Measurements from ENCODE around the gene RUFY4.
"Not testable (repeated sequence)": the region's sequence is repeated elsewhere in the genome, so short reads cannot be mapped to it uniquely, and the experiment has no call there.

Gene RUFY4

DNA sequence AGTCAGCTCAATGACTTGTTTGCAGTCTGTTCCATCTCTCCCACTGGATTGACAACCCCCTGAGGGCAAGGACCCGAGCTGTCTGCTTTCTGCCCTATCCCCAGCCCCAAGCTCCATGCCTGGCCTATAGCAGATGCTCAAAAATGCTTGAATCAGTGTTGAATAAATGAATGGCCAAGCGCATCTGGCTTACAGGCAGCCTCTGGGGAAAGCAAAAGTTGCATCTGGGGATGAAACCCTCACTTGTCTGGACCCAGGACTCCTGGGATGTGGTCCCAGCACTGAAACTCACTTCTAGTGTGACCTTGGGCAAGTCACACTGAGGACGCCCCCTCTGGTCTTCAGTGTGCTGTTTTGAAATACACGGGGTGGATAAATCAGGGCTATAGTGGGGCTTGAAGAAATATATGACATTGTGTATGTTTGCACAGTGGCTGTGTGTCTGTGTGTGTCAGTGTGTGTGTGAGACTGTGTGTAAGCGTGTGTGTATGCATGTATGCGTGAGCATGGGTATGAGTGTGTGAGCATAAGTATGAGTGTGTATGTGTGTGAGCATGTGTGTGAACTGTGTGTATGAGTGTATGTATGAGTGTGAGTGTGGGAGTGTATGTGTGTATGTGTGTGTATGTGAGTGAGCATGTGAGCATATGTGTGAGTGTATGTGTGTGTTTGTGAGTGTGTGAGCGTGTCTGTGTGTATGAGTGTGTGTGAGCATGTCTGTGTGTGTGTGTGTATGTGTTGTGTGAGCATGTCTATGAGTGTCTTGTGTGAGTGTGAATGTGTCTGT lies 38.5 kb upstream of the RUFY4 start:
- no peak for DNase-seq (ENCODE audit: low read depth, low spot score)
- no peak overlapping the region for H3K4me3 ChIP-seq (ENCODE audit: low read length)

GRCh38 chr2:218031261-218031660 lies 37.8 kb upstream of the RUFY4 start:
- H3K4me3 ChIP-seq (ENCODE audit: low read length) = no peak overlapping the region
- DNase-seq (ENCODE audit: low read depth, low spot score) = no peak

DNA sequence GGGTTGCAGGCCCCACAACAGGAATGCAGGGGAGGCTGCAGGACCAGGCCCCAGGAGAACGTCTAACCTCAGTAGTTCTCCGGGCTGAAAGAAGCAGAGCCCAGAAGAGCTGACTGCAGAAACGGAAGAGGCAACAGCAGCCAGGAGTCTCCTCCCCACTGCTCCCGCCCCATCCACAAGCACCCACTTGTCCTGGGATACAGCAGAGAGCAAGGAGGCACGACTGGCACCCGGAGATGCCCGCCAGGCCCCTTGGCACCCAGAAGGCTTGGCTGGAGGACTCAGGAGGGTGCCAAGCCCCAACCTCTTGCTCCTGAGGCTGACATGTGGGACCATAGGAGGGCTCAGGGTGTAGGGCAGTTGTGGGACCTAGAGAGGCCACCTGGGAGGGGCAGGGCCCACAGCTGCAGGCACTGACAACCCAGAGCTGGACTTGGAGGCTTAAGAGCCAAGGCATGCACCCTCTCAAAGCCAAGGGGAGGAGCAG lies 37.2 kb upstream of the RUFY4 start:
- no peak for DNase-seq (ENCODE audit: low read depth, low spot score)
- H3K4me3 ChIP-seq (ENCODE audit: low read length) = no peak overlapping the region

- no peak for DNase-seq (ENCODE audit: low read depth, low spot score)
- no peak overlapping the region for H3K4me3 ChIP-seq (ENCODE audit: low read length)
Observed at GRCh38 chr2:218032336-218033171, 36.5 kb upstream of the RUFY4 start.

GRCh38 chr2:218033208-218033589 lies 35.9 kb upstream of the RUFY4 start:
- no peak for DNase-seq (ENCODE audit: low read depth, low spot score)
- H3K4me3 ChIP-seq (ENCODE audit: low read length) = no peak overlapping the region

GRCh38 chr2:218033590-218034496 lies 35.2 kb upstream of the RUFY4 start:
- H3K4me3 ChIP-seq (ENCODE audit: low read length) = no peak overlapping the region
- no peak for DNase-seq (ENCODE audit: low read depth, low spot score)

DNA sequence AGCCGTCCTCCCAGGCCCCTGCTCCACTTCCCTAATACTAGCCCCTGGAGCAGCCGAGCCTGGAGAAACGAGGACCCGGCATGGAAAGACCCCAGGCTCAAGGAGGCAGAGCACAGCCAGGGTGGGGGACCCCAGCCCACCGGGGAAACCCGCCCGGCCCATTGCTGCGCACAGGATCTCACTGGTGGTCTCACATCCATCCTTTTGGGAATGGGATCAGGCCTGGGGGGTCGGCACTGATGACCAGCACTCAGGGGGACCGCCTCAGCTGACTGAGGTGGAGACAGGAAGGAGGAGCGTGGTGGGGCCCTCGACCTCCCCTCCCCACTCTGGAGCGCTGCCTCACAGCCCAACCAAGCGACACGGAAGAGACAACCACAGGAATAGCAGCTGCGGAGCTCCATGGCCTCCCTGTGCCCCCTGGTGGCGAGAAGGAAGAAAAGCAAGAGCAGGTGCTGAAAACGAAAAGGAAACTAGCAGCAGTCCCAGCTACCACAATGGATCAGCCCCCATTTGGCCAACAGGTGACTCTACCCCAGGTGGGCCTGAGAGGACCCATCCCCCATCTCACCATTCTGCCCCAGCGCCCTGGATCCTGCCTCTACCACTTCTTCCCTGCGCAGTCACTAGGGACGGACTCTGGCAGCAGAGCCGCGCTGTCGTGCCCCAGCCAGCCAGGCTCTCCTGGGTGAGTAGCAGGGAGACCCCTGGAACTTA lies 34.4 kb upstream of the RUFY4 start:
- not testable (repeated sequence) for H3K4me3 ChIP-seq (ENCODE audit: low read length)
- peak; percentile 72 for DNase-seq (ENCODE audit: low read depth, low spot score)

GRCh38 chr2:218035463-218036100 lies 33.5 kb upstream of the RUFY4 start:
- H3K4me3 ChIP-seq (ENCODE audit: low read length) = no peak overlapping the region
- no peak for DNase-seq (ENCODE audit: low read depth, low spot score)

DNA sequence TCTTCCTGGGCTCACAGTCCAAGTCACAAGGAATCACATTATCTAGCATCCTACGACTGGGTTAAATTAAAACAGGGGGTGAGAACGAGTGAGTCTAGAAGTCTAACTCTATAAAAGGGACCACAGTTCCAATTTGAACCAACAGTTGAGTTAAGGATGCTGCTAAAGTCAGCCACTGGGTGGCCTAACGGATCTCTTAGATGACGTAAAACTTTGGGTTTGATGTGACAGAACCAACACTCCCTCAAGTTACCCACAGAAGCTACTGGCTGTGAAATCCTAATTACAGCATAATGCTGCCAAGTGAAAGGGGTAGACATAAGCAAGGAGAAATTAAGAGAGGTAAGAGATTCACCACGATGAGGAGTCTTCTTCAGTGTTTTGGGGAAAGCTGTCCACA lies 32.7 kb upstream of the RUFY4 start:
- H3K4me3 ChIP-seq (ENCODE audit: low read length) = no peak overlapping the region
- peak; percentile 32 for DNase-seq (ENCODE audit: low read depth, low spot score)

DNA sequence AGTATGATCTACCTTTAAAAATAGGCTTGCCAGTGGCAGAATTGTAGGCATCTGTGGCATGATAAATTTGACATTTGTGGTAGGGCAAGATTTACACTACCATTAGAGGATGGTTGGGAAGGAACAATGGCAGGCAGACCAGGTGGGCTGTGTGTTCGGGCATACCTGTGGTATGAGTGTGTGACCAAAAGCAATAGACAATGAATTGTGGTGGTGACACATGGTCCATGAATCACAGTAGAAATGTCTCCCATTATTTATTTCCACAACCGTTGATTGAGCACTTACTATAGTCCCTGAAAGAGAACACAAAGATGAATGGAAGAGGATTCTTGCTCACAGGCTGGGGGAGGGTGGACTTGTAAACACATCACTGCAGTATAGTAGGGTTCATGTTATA lies 29.9 kb upstream of the RUFY4 start:
- no peak overlapping the region for H3K4me3 ChIP-seq (ENCODE audit: low read length)
- no peak for DNase-seq (ENCODE audit: low read depth, low spot score)

- no peak for DNase-seq (ENCODE audit: low read depth, low spot score)
- no peak overlapping the region for H3K4me3 ChIP-seq (ENCODE audit: low read length)
Observed at GRCh38 chr2:218040883-218041282, 28.2 kb upstream of the RUFY4 start.

- no peak for DNase-seq (ENCODE audit: low read depth, low spot score)
- no peak overlapping the region for H3K4me3 ChIP-seq (ENCODE audit: low read length)
Observed at GRCh38 chr2:218041302-218042168, 27.5 kb upstream of the RUFY4 start.

- no peak overlapping the region for H3K4me3 ChIP-seq (ENCODE audit: low read length)
- no peak for DNase-seq (ENCODE audit: low read depth, low spot score)
Observed at GRCh38 chr2:218043100-218043499, 26.0 kb upstream of the RUFY4 start.

GRCh38 chr2:218043701-218044109 lies 25.3 kb upstream of the RUFY4 start:
- no peak overlapping the region for H3K4me3 ChIP-seq (ENCODE audit: low read length)

DNA sequence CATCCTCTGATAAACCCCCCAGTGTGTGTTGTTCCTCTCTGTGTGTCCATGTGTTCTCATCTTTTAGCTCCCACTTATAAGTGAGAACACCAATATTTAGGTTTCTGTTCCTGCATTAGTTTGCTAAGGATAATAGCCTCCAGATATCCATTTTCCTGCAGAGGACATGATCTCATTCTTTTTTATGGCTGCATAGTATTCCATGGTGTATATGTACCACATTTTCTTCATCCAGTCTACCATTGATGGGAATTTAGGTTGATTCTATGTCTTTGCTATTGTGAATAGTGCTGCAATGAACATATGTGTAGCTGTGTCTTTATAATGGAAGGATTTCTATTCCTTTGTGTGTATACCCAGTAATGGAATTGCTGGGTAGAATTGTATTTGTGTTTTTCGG lies 24.5 kb upstream of the RUFY4 start:
- not testable (repeated sequence) for H3K4me3 ChIP-seq (ENCODE audit: low read length)

More at GRCh38 chr2:218043701-218044109, 25.3 kb upstream of the RUFY4 start:
- no peak for DNase-seq (ENCODE audit: low read depth, low spot score)

DNA sequence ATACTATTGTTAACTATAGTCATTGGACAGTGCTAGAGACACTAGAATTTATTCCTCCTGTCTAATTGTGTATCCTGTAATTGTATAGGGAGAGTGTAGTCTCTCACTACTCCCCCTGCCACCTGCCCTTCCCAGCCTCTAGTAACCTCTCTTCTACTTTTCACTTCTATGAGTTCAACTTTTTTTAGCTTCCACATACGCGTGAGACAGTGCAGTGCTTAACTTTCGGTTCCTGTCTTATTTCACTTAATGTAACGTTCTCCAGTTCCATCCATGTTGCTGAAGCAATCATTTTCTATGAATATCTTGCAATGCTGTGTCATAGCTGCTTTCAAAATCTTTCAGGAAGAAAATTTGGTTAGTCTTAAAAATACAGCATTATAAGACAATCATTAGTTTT lies 22.8 kb upstream of the RUFY4 start:
- H3K4me3 ChIP-seq (ENCODE audit: low read length) = no peak overlapping the region
- no peak for DNase-seq (ENCODE audit: low read depth, low spot score)

More for the DNA sequence above, 24.5 kb upstream of the RUFY4 start:
- DNase-seq (ENCODE audit: low read depth, low spot score) = not testable (repeated sequence)

DNA sequence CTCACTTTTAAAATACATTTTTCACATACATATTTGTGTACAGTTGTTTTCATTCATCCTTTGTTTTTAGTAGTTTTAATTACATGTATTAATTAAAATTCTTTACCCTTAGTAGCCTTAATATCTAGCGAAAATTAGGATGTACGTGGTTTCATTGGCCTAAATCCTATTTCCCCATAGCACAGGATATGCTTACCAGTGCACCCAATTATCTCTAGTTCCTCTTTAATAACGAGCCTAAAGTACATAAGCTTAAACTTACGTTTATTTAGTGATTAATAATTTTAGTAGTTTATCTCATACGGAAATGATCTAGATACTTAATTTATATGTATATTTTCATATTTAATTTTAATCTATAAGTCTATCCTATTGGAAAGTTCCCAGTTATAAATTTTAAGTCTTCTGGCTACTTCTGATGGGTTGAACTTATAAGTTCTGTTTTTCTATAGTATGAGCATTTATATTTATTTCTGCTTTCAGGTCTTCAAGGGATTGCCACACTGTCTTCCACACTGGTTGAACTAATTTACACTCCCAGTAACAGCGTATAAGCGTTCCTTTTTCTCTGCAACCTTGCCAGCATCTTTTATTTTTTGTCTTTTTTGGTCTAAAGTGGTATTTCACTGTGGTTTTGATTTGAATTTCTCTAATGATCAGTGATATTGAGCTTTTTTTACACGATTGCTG lies 21.4 kb upstream of the RUFY4 start:
- H3K4me3 ChIP-seq (ENCODE audit: low read length) = no peak overlapping the region
- no peak for DNase-seq (ENCODE audit: low read depth, low spot score)
